HG02642 (cell line): ENCODE data around the gene IQGAP3.

ENCODE experiments used
- ATAC-seq: cut with Tn5 transposase; IDR thresholded peaks from one replicate; pipeline ENCODE4 v1.9.1; 2021; ENCODE audit warnings: mild to moderate bottlenecking; ENCODE audit not compliant: unreplicated experiment, poor library complexity

The IQGAP3 gene

DNA sequence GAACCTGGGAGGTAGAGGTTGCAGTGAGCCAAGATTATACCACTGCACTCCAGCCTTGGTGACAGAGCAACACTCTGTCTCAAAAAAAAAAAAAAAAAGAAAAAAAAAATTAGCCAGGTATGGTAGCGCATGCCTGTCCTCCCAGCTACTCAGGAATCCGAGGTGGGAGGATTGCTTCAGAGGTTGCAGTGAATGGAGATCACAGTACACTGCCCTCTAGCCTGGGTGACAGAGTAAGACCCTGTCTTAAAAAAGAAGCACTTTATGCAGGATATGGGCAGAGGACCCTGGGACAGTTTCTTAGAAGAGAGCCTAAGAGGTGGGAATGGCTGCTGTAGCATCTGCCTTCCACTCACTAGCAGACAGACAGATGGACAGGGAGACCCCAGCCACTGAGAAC lies 23.0 kb downstream of the IQGAP3 start:
- no peak for ATAC-seq

DNA sequence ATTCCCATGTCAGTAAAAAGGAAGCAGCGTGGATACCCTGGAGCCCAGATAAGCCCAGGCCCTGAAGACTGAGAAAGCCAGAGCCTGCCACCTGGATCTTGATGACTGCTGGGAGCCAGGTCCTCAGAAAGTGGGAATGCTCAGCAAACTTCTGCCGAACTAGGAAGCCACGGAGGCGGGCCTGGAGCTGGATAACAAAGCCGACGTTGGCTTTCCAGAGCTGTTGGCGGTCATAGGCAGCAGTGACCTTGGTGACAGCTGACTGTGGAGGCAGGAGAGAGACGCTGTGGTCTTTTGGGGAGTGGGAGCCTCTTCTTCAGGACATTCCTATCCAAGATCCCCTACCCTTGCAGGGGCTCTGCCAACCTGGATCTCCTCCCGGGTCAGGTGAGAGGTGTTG lies 24.4 kb downstream of the IQGAP3 start:
- ATAC-seq: no peak

DNA sequence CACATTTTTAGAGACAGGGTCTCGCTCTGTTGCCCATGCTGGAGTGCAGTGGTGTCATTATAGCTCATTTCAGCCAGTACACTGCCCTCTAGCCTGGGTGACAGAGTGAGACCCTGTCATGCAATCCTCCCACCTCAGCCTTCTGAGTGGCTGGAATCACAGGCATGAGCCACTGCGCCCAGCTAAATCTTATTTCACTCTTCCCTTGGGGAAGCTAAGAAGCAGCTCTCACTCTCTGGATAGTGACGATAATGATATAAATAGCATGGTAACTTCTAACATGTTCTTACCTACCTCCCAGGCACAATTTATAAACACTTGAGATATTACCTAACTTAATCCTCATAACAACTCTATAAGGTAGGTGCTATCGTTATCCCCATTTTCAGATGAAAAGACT lies 24.9 kb downstream of the IQGAP3 start:
- ATAC-seq: no peak

DNA sequence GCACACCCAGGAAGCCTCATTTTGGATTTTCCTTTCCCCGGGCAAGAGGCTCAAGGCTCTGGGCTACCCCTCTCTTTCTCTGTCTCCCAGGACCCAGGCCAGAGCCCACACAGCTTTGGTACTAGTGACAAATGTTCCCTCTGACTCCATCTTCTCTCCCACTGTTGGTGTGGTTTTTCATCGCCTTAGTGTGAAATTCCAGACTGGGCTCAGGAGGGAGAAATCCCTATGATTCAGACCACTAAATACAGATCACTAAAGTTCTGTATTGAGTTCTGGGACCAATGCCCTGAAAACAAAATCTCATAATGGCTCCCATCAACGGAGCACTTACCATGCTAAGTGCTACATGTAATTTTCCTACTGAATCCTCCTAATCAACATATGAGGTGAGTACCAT lies 26.1 kb downstream of the IQGAP3 start:
- ATAC-seq: no peak

DNA sequence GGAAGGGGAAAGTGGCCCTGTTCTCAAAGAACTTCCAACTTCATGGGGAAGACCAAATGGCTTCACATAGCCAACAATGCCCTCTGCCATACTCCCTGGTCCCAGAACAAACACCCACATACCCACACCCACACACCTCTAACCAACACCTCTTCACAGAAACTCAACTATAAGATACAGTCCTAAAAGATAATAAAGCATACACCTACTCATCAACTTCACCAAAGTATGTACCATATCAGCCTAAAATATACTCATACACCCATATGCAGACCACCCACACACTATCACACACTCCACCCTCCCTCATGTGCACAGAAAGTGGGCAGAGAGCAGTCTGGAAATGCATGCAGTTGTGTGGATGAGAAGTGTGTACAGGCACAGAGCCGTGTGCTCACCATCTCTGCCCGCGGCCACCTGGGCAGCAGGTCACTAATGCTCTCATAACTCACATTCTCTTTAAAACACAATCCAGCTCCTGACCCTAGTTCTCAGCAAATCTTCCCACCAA lies 27.7 kb downstream of the IQGAP3 start:
- no peak for ATAC-seq

DNA sequence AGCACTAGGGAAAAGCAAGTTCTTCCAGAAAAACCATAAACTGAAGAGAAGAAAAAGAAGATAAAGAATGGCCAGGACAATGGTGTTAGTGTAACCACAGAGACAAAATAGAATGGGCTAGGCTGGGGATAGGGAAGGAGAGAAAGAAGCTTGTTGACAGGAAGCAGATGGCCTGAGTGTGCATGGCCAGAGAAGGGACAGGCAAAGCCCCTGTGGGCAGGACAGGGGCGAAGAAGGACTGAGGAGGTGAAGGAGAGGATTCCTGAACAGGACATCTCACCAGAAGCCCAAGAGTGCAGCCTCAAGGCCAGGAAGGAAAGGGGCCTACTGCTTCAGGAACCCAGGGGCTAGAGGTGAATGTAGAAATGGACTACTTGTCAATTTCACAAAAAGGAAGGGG lies 29.3 kb downstream of the IQGAP3 start:
- no peak for ATAC-seq

DNA sequence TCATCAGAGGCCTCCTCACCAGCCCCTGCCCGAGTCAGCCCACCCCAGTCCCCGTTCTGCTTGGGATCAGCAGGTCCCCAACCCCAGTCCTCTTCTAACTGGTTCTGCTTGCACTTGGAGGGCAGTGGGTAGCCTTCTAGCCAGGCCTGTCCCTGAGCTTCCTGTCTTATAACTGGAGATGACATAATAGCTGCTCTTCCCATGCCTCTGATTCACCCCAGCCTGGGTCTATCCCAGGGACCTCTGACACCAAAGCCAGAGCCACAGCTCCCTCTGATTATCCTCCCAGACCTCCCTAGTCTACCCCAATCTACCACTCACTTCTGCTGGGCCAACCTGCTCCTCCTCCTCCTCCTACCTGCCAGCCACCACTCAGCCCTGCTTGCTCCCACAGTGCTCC lies 31.4 kb downstream of the IQGAP3 start:
- ATAC-seq: no peak

DNA sequence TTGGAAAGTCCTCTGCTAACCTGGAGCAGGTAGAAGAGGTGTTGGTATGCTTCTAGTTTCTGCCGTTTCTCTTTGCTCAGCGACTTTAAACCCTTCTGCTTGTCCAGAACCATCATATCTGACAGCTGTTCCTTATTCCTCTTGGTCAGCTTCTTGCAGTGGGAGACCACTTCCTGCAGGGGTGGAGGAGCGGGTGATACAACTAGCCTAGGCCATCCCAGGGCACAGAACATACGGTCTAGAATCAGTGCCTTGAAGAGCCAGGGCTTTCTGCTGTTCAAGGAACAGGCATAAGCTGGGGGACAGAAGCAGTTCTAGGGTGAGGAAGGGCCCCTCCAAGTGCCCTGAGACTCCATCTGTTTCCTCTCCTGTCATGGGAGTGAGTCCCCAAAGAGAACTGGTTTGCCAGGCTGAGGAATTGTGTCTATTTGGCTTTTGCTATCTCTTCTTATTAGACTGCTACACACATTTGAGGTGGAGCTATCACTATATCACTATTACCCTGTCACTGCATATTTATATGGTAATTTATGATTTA lies 32.5 kb downstream of the IQGAP3 start:
- no peak for ATAC-seq

DNA sequence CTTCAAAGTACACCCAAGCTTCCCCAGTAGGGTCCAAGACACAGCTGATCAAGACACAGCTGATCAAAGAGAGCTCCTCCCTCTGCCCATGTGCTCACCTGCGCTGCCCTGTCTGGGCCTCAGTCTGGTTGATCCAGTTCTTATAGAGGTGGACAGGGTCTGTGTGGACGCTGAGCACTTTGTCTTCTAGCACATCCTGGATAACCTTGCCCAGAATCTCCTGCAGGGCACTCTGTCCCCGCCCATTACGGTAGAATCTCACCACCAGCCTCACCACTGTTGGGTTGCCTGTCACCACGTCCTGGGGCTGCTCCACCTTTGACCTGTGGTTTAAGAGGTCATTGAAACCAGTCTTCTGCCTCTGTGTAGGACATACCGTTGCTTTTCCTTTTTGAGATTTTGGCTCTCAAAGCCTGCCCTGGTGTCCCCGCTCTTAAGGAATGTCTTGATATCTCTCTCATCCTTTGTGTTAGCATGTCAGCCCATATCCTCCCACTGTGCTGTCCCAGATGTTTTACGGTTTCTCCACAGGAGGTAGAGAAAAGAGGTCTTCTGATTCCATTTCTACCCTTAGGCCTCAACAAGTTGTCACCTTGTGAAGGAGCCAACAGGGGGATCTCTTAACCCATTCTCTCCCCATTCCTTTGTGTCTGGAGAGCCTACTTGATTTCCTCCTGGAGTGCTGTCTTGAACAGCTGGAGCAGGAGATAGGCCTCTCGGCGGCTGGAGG lies 33.5 kb downstream of the IQGAP3 start:
- no peak for ATAC-seq

DNA sequence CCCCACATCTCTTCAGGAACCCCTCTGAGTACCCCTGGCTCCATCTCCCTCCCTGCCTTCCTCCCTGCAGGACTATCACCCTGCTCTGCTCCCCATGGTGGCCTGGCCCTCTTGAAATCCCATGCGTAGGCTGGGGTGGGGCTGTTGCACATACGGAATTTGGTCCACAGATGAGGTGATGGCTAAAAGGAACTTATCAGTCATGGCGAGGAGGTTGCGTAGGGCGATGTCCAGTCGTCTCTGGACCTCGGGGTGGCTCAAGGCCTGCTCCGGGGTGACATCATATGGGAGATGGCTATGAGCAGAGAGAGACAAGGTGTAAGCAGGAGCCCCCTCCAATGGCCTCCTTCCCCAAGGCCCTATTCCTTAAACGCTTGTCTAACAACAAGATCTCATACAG lies 35.3 kb downstream of the IQGAP3 start:
- ATAC-seq: no peak

DNA sequence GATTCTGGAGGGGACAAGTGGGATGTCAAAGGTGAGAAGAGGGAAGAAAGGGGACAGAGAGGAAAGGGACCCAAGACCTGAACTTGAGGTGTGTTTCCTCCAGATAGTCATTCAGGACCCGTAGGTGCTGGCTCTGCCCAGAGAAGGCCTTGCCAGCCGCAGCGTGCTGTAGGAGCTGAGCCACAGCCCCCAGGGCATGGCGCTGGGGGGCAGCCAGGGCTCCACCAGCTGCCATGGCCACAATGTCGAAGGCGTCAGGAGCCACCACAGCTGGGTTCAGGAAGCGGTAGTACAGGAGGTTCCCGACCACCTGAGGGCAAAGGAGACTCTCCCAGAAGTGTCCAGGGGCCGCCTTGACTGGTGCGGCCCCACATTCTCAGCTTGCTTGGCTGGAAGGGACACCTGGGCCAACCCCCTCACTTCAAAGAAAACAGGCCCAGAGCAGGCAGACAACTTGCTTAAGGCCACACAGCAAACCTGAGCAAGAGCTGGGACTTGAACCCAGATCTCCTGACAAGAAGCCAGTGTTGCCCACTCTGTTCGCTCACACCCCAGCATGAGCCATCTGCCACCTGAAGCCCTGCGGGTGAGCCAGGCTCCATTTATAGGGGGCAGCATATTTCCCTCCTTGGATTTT lies 37.8 kb downstream of the IQGAP3 start:
- no peak for ATAC-seq

DNA sequence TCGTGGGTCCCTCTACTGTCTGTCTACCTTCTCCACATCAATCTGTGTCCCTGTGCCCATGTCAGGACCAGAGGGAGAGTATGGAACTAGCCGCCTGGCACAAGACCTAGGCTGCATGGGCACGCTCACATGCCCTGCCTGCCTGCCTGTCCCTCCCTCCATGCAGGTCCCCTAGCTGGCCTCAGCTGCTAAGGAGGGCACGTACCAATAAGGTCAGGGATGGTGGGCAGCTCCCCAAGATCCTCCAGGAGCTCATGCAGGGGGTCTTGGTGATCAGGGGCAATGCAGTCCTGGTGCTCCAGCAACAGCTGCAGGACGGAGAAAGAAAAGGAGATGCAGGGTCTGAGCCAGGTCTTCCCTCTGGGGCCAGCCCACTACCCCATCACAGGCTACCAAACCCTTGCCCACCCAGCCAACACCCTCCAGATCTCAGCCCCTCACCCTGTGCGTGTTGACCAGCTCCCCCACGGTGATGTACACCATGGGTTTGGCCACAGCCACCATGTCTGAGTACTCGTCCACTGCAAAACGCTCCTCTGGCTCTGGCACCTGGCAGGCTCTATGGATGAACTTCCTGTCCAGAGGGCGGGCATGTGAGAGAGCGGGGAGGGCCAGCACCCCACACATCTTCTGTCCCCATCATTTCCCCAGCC lies 38.7 kb downstream of the IQGAP3 start:
- ATAC-seq: no peak

DNA sequence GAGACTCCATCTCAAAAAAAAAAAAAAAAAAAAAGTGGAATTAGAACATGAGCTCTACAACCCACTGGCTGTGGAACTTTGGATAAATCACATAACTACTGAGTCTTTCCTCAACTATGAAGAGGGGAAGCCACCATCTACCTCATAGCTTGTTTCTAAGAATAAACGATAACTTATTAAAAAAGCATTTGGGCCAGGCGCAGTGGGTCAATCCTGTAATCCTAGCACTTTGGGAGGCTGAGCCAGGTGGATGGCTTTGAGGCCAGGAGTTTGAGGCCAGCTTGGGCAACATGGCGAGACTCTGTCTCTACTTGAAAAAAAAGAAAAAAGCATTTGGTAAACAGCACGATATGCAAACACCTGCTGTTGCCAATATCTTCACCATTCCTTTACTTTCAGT lies 40.0 kb downstream of the IQGAP3 start:
- ATAC-seq: no peak

DNA sequence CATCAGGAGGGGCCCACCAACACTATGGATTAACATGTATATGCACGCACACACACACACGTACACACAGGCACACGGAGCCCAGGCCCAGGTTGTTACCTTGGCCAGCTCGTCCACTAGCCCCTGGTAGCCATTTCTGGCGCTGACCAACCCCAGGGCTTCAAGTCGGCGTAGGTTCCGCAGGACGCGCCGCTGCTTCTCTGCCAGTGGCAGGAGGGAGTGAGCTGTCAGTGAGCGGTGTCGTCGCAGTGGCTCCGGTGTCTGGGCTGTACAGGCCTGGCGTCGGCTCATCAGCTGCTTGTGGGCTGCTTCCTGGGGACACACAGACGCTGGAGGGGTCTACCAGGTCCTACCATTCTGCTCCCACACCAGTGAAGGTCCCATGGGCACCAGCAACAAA lies 42.4 kb downstream of the IQGAP3 start:
- ATAC-seq: no peak

DNA sequence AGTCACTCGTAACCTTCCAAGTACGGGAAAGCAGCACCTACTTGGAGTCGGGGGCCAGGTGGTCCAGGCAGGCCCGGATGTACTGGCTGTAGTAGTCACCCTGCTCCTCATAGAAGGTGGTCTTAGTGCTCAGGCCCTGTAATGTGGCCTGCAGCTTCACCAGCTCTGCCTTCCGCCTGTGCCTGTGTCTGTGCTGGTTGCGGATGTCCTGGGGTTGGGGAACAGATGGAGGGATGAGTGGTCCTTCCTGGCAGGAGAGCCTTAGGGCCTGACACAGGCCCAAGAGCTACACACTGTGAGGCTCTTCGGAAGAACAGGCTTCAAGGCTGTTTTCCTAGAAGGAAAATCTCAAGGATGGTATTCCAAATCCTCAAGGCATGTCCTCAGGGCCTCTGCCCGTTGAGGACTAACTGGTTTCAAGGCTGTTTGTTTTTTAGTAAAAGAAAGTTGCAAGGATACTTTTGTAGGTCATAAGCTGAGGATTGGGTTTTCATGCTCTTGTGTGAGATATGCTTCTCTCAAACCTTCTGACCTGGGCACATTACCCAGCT lies 43.4 kb downstream of the IQGAP3 start:
- ATAC-seq: no peak

DNA sequence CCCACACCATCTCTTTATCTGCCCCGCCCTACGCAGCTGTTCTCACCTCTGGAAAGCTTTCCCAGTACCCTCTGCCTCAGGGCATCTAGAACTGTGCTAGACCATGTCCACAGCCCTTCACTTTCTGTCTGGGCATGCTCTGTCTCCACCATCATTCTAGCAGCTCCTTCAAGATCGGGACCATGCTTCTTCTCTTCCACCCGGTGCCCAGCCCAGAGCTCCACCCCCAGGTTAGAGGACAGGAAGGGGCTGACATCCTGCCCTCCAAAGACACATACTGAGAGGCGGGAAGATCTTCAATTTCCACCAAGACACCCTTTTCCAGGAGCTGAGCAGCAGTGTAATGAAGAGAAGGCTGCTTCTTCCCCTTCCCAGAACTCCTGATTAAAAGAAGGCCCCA lies 44.1 kb downstream of the IQGAP3 start:
- no peak for ATAC-seq

DNA sequence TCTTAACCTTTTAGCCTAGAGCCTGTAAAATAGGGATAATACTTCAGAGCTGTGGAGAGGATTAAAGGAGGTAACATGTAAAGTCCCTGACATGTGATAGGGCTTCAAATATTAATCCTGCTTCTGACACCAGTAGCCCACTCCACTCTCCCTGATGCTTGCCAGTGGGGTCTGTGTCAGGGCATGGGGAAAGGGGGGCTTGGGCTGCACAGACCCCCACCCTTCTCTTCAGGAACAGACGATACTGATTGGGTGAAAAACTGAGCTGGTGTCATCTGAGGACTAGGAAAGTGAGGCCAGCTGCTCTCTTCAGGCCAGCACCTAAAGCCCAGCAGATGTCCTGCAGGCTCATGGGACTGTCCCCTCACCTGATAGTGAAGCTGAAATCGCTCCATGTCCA lies 44.8 kb downstream of the IQGAP3 start:
- ATAC-seq: no peak

DNA sequence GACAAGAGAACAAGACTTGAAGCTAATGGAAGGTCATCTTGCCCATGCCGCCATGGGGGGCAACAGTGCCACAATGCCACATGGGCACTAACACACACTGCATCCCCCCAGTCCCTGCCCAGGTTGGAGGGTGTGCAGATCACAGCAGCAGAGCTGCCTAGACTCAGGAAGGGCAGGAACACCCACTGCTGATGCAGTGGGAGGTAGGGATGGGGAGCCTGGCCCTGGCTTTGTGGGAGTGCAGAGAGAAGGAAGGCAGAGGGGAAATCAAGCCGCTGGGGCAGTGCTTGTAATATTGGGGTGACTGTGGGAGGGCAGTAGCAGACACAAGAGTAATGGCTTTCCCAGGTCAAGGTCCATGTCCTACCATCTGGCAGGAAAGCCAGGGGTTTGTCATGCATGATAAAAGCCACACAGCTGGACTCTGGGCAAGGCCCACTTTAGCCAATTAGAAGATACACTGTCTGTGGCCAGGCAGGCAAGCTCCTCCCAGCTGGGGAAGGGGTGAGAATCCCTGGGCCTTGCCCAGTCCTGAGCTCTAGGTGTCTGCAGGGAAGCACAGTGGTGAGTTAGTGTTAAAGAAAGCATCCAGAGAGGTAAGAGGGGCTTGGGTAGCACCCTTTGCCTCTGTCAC lies 46.4 kb downstream of the IQGAP3 start:
- ATAC-seq: no peak

DNA sequence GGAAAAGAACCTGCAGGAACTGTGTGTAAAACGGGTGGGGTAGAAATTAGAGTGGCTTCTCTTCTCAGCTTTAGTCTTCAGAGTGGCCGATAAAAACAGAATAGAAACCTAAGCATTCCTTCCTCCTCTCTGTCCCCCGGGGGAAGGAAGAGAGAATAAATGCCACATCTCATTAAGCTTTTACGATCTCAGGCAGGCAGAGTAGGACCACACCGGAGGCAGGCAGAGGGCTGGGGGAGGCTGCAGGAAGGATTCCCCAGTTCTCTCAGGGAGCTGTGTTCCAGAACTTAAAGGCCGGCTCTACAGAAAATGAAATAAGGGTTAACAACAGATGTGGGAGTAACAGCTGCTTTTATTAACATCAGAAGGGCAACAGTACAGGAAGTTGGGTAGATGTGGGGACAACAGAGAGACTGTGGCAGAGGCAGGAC lies 47.3 kb downstream of the IQGAP3 start:
- no peak for ATAC-seq

DNA sequence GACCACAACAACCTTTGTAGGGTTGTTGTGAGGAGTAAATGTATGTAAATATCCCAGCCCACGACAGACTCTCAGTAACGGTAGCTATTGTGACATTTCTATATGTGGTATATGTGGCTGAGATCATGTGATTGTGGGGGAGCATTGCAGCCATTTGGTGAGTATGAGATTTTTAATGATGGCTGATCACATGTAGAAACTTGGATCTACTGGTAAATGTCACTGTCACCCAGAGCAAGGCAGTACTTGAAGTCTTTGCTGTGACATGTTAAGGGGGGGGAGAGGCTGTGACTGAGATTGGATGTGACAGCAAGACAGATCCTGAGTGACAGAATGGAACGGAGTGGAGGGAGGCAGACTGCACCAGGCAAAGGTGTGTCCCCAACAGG lies 47.9 kb downstream of the IQGAP3 start:
- ATAC-seq: no peak
